Measurements from ENCODE around the gene ARL5C. TPM values are rescaled to one million over a fixed set of nuclear protein-coding genes. Genes with fewer than 3 reads are reported as not detected.
"Not testable (repeated sequence)": the region's sequence is repeated elsewhere in the genome, so short reads cannot be mapped to it uniquely, and the experiment has no call there.

Gene ARL5C
- total RNA-seq, 1 donor from 2014 or later = not detected

DNA sequence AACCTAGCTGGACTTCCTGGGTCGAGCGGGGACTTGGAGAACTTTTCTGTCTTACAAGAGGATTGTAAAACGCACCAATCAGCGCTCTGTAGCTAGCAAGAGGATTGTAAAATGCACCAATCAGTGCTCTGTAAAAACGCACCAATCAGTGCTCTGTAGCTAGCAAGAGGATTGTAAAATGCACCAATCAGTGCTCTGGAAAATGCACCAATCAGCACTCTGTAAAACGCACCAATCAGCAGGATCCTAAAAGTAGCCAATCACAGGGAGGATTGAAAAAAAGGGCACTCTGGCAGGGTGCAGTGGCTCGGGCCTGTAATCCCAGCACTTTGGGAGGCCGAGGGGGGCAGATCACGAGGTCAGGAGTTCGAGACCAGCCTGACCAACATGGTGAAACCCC, 2.5 kb upstream of the ARL5C start:
- DNase-seq (ENCODE audit: low spot score) = not testable (repeated sequence)

DNA sequence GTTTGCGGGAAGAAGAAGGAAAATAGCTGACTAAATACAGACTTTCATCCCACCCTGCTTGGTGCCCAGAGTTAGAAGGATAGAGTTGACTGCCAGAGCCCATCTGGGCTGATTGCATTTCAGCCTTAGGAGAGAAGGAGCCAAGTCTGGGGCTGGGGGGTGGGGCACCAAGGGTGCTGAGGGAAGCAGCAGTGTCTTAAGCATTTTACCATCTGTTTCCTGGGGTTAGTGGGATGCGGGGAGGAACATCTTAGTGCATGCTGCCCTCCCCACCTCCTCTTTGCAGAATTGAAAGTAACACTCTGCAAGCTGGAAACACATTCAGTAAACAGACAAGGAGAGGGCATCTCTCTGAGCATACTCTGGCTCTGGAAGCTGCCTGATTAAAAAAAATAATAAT, 1.5 kb upstream of the ARL5C start:
- no peak for DNase-seq (ENCODE audit: low spot score)

DNA sequence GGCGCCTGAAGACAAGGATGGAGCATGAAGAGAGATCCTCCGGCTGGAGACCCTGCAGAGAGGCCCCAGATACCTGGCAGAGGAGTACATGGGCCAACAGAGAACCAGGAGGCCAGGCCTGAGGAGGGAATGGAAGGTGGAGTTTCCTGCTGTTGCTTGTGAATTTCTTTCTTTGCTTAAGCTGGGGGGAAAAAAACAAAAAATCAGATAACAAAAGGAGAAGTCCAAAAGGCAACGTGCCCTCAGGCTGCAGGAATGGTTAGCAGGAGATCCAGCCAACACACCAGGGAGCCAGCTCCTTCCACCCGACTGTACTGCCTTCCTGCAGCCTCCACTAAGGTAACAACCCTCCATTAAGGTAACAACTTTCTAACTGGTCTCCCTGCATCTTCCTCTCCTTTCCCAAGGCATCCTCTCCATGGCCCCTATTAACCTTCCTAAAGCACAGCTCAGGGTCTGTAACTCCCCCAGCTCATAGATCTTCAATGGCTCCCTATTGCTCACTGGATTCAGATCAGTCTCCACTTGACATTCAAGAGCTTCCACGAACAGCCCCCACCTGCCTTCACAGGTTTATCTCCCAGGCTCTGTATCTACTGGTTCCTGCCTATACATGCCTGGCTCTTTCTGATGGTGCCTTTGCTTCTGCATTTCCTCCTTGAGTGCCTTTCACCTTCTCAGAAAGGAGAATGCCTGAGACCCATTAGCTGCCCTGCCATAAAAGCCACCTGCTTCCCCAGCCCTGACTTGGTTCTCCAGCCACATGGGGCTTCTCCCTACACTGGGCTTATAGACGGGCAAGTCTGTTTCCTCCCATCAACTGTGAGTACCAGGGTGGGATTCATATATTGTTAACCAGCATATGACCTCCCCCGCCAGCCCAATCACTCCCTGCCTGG, 725 bp upstream of the ARL5C start:
- no peak for DNase-seq (ENCODE audit: low spot score)

DNA sequence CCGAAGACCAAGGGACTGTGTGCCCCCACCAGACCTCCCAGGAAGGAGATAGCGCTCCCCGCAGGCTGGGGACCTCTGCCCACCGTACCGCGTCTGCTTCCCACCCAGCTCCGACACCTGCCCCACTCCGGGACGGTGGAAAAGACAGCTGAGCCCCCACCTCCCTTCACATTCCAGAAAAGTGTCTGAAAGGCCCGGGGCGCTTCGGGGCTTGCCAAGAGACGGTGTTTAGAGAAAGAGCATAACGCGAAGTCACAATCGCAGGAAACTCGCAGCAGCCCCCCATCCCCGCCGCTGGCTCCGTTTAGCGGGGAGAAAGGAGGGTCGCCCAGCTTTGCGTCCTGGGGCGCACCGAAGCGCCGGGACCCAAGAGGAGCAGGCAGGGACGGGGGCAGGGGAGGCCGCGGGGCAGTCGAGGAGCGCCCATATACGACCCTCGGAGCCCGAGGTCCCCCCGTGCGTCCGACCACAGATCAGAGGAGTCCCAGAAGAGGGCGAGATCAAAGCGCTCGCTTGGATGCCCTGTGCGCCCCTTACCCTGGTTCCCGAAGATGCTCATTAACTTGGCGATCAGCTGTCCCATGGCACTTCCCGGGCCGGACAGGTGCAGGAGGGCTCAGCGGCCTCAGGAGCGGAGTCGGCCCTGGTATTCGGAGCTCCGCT, 652 bp downstream of the ARL5C start:
- no peak for DNase-seq (ENCODE audit: low spot score)

DNA sequence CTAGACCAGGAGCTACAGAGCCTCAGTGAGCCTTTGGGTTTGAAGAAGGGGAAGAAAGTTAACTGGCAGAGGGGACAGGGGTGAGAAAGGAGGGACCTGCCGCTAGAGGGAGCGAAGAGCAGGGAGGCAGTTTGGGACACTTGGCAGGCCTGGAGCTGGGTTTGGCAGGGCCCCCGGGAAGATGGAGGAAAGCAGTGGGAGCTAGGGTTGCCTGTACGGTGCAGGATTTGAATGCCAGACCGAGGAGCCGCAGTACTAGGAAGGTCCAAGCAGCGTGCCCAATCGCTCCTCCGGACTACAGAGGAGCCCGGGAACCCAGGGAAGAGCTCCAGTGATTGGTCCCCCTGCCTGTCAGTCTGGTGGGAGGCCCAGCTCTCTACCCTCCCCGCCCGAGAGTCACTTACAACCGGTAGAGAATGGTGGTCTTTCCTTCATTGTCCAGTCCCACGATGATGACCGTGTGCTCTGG, 1.3 kb downstream of the ARL5C start:
- no peak for DNase-seq (ENCODE audit: low spot score)

DNA sequence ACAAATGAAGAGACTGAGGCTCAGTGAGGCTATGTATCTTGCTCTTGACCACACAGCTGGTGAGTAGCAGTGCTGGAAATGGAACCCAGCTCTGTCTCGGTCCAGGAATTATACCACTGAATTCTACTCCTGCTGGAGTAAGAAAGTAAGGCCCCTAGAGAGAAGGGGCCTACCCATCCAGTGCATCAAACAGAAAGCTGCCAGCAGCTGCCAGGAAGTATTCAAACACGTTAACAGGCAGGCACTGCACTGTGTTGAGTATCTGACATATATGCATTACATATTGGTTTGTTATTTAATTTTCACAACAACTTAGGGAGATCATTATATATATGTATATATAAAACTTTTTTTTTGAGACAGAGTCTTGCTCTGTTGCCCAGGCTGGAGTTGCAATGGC, 4.0 kb downstream of the ARL5C start:
- no peak for DNase-seq (ENCODE audit: low spot score)

DNA sequence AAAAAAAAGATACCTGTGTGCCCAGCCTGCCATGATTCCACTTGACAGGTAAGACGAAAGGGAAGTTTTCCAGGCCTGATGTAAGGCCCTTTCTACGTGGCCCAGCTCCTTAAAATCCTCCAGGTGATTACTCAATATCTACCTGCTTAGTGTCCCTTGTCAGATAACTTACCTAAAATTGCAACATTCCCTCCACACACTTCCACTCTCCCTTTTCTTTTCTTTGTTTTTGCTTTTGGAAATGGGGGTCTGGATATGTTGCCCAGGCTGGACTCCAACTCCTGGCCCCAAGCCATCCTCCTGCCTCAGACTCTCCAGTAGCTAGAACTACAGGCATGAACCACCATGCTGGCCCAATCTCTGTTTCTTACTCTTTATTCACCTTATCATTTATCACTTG, 7.3 kb downstream of the ARL5C start:
- no peak for DNase-seq (ENCODE audit: low spot score)

DNA sequence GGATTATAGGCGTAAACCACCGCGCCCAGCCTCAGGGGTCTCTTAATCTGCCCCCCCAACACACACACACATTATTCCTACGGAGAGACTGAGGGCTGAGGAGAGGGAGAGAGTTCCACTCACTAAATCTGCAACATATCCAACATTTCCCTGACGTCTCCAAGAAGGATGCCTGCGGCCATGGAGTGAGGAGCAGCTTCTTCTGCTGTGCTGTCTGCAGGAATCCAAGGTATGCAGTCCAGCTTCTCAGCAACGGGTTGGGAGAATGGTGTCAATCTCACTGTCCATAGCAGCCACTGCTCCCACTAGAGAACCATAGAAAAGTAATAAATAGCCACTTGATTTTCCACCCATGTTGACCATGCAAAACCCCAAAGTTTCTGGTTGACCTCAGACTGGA, 9.5 kb downstream of the ARL5C start:
- DNase-seq (ENCODE audit: low spot score) = no peak

DNA sequence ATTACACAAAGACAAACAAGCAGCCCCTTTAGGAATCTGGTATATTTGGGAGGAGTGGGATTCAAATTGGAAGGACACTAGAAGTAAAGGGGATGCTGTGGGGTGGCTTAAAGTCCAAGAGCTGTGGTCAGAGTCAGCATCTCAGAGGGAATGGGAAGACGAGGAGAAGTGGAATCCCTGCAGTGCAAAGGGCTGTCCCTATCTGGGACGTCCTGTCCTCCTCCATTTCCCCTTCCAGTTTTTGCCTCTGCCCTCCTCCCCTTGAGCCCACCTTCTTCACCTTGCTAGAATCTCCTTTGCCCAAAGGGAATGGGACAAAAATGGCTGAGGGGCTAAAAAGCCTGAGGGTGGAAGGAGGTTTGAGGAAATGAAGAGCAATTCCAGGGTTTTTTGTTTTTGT, 10.3 kb downstream of the ARL5C start:
- DNase-seq (ENCODE audit: low spot score) = no peak

DNA sequence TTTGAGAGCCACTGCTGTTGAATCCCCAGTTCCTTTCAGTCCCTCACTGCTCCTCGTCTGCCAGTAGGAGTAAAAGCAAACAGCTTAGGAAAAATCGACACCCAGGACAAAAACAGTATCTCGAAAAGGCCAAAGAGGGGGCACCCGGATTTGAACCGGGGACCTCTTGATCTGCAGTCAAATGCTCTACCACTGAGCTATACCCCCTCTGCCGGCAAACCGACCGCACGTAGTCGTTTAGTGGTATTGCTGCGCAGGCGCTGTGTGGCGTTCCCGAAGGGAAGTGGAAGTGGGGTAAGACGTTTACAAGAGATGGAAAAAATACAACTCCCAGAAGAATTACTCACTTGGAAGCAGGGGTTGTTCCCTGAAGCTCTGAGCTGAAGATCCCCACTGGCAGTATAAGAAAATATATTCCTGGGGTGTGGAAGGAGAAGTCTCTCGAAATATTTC, 12.3 kb downstream of the ARL5C start:
- DNase-seq (ENCODE audit: low spot score) = peak; percentile 99

DNA sequence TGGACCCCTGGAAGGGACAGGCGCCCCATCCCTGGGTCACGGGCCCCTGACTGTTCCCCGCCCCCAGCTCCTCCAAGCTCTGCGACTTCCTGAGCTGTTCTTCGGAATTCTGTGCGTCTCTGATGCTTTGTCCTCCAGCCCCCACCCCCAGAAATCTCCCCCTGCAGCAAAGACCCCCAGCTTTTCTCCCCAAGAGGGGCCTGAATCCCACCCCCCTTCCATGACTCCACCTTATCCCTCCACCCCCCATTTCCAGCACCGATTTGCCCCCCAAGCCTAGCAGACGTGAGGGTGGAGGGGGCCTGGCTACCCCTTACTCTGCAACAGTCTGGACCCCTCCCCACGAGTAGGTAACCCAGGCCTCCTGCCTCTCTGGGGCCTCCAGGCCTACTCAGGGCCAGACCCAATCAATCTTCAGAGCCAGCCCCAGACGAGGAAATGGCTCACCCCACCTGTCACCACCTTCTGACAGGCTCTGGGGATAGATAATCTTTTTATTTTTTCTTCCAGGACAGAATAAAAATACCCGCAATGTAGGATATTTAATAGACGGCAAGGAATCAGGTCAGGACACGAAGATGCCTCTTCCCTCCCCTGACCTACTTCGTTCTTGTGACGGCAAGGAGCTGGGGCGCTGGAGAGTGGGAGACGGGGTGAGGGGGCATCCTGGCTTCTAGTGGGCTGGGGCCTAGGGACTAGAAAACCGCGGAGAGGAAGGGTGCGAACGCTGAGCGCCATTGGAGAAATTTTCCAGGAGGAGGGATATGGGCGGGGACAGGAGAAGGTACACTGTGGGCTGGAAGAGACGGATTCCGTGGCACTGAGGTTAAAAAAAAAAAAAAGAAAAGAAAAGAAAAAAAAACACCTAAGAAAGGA, 13.8 kb downstream of the ARL5C start:
- DNase-seq (ENCODE audit: low spot score) = no peak

DNA sequence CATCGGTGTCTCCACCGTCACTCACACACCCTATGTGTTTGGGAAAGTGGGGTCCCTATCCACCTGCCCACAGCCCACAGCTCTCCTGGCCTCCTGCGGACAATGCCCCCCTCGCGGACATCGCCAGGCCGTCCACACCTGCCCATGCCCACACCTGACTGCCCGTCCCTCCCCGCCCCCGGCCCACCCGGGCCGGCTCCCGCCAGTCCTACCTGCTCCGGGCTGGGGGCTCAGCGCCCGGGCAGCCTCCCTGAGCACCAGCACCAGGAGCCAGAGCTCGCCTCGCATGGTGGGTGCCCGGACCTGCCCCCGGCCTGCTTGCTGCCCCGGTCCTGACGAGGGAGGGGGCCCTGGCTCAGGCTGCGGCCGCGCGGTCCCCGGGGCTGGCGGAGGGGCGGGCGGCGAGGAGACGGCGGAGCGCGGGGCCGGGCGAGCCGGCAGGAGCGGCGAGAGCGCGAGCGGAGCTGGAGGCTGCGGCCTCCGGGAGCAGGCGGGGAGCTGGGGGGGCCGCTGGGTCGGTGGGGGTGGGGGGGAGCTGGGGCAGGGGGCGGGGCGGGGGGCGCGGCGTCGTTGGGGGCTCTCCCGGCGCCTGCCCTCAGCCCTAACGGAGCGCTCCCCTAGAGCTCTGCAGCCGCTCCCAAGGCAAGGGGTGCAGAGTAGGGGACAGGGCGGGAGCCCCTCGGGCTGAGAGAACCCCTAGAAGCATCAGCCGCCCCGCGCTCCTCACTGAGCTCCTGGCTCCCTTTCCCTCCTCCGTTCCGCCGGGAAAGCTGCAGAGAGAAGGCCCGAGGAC, 14.6 kb downstream of the ARL5C start, which contains the start of gene PLXDC1:
PLXDC1 (minus strand) TSS at position 488 of the 793 bp plus-strand sequence; CDS start at position 288, 200 bp downstream.
- DNase-seq (ENCODE audit: low spot score) = no peak

DNA sequence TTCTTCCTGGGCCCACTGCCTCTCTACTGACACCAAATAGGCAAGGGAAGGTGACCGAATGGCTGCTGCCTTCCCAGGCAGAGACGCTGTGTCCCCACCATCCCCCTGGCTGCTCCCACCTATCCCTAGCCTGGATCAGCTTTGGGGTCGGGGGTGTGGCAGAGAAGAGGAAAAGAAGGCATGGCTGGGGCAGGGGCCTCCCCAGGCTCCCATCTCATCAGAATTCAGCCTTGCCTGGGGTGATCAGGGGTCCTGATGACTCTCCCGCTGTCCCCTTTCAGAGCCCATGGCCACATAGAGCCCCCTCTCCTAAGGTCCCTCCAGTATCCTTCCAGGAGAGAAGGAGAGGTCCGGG, 15.2 kb downstream of the ARL5C start:
- DNase-seq (ENCODE audit: low spot score) = no peak

DNA sequence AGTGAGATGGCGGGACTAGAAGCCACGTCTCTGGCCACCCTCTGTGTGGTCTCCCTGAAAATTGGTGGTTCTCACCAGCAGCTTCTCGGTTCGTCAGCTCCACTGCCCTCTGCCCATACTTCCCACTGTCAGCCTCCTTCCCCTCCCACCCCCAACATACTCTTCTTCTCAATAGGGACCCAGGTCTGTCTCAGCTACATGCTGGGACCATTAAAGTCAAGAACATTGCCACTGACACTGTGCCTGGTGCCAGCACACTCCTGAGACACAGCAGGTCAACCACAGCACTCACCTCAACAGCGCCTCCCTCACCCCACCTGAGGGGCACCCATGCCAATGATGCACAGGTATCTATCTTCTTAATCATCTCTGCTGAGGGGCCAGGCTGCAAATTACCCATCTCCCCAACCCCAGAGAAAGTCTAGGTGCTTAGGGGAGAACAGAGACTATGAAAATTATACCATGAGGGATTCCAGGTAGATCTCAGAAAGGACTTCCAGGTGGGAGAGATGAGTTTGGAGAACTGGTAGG, 15.8 kb downstream of the ARL5C start:
- DNase-seq (ENCODE audit: low spot score) = no peak

DNA sequence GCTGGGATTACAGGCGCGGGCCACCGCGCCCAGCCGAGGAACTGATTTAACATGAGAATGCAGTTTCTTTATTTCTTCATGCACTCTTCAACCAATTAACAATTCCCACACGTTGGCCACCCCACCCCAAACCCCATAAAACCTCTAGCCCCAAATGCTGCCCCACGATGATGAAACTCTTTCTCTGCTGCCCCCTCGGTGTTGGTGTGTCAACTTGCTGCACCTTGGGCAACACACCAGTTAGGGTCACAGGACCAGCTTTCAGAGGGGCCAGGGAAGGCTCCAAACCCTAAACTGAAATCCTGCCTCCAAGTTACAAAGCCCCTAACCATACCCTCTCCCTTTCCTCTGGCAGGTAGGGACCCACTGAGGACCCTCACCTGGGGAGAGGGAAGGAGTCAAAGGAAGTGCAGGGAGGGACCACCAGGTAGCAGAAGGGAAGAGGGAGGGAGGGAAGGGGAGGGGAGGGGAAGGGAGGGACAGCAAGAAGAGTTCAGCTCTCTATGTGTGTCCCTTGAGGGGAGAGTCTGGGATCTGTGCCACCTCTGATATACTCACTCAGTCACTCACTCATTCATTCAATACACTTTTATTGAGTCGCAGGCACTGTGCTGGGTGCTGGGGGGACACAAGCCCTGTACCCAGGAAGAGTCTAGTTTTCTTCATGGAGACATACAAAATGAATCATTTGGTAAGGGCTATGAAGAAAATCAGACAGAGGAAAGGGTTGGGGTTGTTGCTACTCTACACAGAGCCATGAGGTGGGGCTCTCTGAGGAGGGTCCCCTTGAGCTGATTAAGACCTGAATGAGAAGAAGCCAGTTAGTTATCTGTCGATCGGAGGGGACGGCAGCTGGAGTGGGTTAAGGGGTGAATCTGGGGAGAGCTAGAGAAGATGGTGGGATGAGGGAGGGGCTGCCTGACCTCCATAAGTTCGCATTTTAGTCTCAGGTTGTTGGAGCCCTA, 18.5 kb downstream of the ARL5C start:
- DNase-seq (ENCODE audit: low spot score) = no peak

DNA sequence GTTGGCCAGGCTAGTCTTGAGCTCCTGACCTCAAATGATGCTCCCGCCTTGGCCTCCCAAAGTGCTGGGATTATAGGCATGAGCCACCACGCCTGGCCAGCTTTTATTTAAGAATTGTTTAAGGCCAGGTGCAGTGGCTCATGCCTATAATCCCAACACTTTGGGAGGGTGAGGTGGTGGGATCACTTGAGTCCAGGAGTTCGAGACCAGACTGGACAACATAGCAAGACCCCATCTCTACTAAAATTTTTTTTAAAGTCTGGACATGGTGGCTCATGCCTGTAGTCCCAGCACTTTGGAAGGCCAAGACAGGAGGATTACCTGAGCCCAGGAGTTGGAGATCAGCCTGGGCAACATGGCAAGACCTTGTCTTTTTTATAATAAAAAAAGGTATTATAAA, 19.7 kb downstream of the ARL5C start:
- no peak for DNase-seq (ENCODE audit: low spot score)

DNA sequence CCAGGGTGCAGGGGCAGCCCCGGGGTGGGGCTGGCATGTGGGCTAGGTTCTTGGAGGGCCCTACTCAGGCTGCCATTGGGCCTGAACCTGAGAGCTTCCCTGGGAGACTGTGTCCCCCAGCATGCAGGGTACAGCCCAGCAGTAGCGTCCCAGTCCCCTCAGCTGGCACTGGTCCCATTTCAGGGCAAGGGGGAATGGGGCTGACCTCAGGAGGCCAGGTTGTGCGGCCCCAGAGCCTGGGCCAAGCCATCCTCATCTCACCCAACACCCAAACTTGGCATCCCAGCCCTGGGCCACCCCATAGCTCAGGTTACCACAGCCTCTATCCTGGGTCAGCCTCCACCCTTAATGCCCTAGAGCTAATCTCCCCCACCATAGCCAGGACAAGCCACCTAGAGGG, 20.8 kb downstream of the ARL5C start:
- DNase-seq (ENCODE audit: low spot score) = no peak

DNA sequence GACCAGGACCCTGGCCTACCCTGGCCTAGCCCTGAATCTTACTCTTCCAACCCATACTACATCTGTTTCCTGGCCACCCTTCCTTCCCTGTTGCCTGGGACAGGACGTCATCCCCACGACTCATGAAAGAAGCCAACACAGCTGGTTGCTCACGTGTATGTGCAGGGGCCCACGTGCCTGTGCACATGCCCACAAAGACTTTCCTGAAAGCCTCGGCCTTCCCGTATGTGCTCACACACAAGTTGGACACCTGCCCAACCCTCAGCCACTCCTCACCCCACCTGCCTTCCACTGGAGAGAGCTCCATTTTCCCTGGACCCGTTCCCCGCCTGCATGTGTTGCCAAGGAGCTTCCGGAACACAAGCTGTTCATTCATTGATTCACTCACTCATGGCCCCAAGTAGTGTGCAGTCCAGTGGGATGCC, 21.5 kb downstream of the ARL5C start:
- DNase-seq (ENCODE audit: low spot score) = peak; percentile 93

DNA sequence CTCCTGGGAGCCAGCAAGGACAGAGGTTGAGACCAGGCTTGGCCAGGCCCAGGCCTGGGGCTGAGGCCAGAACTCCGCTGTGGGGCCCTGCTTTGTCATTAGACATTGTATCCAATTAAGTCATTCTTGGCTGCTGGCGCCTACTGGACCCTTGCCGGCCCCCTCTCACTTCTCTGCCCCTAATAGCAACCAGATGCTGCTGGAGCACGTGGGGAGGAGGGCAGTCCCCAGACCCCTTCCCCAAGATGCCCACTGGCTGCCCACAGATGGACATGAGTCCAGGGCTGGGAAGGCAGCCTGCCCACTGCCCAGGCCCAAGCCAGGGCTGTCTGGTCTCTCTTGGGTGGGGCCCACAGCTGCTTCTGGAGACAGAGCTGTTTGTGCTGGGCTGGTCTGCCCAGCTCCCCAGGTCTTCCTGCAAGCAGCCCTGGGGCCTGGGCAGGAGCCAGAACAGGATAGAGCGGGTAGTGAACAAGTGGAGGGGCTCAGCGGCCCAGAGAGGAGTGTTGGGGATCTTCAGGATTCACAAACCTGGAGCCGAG, 22.3 kb downstream of the ARL5C start:
- DNase-seq (ENCODE audit: low spot score) = no peak
